VCaP (cell line): ENCODE results near the gene MEF2C.

Source experiments
- H3K27ac ChIP-seq: fragments of 450-650 bp; 2 replicates; pipeline ENCODE4 v1.5.1; 2017
- TF ChIP-seq, protein P1 (sequence below): fragments of 450-650 bp; conservative IDR thresholded peaks from 2 replicates; pipeline ENCODE4 v1.5.1; 2017; ENCODE audit warnings: mild to moderate bottlenecking, moderate library complexity

Gene MEF2C

DNA sequence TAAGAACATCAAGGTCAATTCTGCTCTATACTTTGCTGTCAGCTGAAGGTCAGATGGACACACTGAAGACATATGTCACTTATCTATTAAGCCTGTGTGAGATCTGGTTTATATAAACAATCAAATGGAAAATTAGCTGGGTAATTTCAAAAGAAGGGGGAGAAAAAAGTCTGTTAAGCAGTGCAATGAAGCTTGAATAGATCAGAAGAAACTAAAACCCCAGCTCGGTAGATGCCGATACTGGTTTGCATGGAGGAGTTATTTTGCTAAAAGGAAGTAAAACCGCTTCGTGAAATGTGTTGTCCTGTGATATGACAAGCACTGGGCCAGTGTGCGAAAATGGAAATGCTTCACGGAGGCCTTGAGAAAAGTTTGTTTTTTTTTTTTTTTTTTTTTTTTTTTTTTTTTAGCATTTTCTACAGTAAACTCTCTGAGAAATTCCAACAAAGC, 148.8 kb downstream of the MEF2C start:
- no peak overlapping the region for H3K27ac ChIP-seq
- TF ChIP-seq, protein P1, sequence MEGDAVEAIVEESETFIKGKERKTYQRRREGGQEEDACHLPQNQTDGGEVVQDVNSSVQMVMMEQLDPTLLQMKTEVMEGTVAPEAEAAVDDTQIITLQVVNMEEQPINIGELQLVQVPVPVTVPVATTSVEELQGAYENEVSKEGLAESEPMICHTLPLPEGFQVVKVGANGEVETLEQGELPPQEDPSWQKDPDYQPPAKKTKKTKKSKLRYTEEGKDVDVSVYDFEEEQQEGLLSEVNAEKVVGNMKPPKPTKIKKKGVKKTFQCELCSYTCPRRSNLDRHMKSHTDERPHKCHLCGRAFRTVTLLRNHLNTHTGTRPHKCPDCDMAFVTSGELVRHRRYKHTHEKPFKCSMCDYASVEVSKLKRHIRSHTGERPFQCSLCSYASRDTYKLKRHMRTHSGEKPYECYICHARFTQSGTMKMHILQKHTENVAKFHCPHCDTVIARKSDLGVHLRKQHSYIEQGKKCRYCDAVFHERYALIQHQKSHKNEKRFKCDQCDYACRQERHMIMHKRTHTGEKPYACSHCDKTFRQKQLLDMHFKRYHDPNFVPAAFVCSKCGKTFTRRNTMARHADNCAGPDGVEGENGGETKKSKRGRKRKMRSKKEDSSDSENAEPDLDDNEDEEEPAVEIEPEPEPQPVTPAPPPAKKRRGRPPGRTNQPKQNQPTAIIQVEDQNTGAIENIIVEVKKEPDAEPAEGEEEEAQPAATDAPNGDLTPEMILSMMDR = no peak

DNA sequence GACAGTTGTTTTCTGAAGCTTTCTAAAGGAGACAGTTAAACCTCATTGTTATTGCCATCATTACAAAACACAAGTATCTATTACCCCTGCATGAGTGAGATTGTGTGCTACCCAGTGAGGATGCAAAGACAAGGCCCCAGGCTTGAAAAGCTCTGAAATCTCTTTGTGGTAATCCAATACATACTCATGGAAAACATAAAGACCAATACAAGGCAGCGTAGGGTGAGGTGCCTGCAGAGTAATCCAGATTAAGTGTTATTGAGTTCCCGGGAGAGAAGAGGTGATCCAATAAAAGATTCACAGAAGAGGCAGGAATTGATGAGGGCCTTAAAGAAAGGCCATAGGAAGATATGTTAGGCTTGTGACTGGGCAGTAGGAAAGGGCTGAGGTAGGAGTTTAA, 150.1 kb downstream of the MEF2C start:
- TF ChIP-seq, protein P1 = no peak
- H3K27ac ChIP-seq = no peak overlapping the region

DNA sequence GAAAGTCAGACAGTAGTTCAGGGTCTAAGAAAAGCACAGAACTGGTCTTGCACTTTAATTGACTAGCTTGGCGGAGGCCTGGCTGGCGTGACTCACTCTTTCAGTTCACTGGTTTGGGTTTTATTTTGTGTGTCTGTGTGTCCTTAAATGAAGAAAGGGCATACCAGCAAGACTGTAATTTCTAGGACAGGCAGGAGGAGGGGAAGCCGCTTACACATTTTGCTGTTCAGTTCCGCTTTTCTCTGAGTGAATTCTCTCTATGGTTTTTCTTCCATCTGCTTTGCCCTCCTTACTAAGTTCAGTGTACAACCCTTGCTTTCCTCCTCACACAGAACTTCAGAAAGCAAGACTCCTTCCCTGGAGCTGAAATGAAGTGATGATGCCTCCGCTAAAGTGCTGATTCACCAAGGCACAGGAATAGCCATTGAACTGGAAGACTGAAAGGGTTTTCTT, 150.8 kb downstream of the MEF2C start:
- TF ChIP-seq, protein P1 = no peak
- H3K27ac ChIP-seq = no peak overlapping the region

DNA sequence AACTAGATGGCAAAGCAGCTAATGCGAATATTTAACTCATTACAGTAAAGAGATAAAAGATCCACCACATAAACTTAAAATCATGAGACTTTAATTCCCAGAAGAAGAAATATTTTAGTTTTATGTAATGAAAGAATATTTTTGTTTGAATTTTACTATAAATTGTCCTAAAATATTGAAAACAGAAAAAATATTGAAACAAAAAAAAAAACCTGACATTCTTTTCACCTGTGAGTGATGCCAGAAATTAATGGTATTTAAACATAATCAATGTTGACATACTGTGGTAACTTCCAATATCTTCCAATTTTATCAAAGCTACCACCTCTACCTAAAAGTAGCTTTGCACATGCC, 153.2 kb downstream of the MEF2C start:
- TF ChIP-seq, protein P1 = peak; percentile 32
- H3K27ac ChIP-seq = no peak overlapping the region

DNA sequence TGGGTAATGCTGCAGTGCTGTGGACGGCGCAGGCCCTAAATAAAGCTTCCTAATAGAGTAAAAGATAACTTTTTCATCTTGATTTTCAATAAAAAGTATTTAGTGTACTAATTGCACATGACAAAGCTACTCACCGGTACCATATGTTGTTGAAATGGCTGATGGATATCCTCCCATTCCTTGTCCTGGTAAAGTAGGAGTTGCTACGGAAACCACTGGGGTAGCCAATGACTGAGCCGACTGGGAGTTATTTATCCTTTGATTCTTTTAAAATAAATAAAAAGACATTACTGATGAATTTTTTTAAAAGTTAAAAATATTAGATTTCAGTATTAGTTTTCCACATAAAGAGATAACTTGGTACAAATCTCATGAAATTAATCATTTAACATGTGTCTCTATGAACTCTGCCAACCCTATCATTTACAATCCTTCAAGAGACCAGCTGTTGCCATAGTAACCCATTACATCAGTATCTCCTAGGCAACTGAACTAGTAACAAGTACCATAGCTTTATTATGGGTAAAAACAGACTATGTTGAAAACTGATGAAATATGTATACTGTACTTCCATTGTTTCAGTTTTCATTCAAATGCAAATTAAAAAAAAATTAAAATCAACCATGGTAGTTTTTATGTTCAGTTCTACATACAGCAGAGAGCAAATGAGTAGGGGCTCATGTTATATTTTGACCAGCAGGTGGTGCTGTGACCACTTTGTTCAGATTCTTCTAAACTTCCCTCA, 153.7 kb downstream of the MEF2C start:
- no peak overlapping the region for H3K27ac ChIP-seq
- TF ChIP-seq, protein P1 = peak; percentile 74

DNA sequence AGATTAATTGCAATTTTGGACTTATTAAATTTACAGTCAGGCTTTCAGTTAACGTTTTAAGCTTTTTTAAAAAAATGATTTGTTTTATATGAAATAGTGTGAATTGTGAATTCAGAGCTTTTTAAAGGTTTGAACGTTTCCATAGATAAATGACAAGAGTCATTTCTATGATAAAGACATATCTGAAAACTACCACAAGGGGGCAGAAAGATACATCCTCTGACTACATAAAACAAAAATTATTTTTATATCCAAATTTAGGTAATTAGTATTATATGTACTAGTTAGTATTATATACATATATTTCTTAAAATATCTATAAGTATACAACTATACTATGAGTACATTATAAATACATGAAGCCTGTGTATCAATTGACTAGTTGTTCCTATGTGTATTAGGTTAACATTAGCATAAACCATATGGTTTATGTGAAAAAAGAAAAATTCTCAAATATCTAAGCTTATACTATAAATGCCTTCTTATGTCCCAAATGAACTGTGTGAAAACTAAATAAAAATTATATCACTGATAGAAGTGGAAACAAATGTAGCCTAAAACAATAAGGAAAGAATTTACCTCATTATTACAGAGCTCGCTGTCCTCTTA, 155.2 kb downstream of the MEF2C start:
- no peak overlapping the region for H3K27ac ChIP-seq
- TF ChIP-seq, protein P1 = peak; percentile 67

DNA sequence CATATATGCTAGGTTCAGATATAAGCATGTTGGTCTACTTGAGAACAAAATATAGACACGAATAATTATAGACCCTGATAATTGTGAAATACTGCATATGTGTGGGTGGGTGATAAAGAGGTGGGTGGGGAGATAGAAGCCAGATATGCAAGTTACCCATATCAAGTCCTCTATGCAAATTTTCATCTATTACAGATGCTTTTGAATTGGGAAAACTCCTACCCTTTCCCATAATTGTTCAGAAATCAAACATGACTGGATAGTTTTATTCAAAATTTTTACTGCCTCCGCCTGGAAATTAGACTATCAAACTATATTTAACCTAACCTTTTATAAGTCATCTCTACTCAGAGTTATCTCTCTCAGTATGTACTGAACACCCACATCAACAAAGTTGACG, 157.5 kb downstream of the MEF2C start:
- TF ChIP-seq, protein P1 = no peak
- no peak overlapping the region for H3K27ac ChIP-seq
